Measurements from ENCODE around the gene DBET.
"Not testable (repeated sequence)": the region's sequence is repeated elsewhere in the genome, so short reads cannot be mapped to it uniquely, and the experiment has no call there.

DNA sequence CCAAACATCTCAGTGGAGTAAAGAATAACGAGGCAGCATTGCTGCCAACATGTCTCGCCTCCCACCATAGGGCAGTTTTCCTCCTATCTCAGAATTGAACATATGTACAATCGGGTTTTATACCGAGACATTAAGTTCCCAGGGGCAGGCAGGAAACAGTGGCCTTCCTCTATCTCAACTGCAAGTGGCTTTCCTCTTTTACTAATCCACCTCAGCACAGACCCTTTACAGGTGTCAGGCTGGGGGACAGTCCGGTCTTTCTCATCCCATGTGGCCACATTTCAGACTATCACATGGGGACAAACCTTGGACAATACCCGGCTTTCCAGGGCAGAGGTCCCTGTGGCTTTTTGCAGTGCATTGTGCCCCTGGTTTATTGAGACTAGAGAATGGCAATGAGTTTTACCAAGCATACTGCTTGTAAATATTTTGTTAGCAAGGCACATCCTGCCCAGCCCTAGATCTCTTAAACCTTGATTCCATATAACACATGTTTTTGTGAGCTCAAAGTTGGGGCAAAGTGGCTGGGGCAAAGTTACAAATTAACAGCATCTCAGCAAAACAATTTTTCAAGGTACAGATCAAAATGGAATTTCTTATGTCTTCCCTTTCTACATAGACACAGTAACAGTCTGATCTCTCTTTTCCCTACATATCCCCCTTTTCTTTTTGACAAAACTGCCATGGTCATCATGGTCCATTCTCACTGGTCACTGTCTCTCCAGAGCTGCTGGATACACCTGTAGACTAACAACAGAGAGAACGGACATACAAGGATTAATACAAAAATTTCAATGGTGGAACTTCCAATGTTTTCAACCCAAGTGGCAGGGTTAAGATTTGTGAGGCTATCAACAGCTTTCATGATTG lies 42.5 kb downstream of the DBET start:
- TF ChIP-seq, protein P1, sequence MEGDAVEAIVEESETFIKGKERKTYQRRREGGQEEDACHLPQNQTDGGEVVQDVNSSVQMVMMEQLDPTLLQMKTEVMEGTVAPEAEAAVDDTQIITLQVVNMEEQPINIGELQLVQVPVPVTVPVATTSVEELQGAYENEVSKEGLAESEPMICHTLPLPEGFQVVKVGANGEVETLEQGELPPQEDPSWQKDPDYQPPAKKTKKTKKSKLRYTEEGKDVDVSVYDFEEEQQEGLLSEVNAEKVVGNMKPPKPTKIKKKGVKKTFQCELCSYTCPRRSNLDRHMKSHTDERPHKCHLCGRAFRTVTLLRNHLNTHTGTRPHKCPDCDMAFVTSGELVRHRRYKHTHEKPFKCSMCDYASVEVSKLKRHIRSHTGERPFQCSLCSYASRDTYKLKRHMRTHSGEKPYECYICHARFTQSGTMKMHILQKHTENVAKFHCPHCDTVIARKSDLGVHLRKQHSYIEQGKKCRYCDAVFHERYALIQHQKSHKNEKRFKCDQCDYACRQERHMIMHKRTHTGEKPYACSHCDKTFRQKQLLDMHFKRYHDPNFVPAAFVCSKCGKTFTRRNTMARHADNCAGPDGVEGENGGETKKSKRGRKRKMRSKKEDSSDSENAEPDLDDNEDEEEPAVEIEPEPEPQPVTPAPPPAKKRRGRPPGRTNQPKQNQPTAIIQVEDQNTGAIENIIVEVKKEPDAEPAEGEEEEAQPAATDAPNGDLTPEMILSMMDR (IDR thresholded peaks at IDR 0.05) = not testable (repeated sequence)
- not testable (repeated sequence) for TF ChIP-seq EZH2, EZH2phosphoT487 (IDR thresholded peaks at IDR 0.05)

Measured in neural progenitor cell (in vitro differentiated cells).